HEK293 (cell line): ENCODE results near the gene KIF12.

Experiments used
- CTCF ChIA-PET: fragments of 350-600 bp; formaldehyde crosslinking; extraction: SDS; loops from one replicate; lab custom pipeline; 2021; ENCODE audit warnings: antibody characterized with exemption; lab: Yijun Ruan, JAX
- POLR2A ChIA-PET: fragments of 300-600 bp; formaldehyde crosslinking; extraction: SDS; loops from one replicate; lab custom pipeline; 2020; ENCODE audit warnings: antibody characterized with exemption, inconsistent platforms; lab: Yijun Ruan, JAX
- H3K27ac ChIP-seq: fragments of 200-500 bp; sonication (Bioruptor generic); 2 replicates; pipeline ENCODE4 v1.5.1; 2014; ENCODE audit warnings: low read depth, low read length, control low read depth, inconsistent platforms; ENCODE audit errors: extremely low read depth
- H3K36me3 ChIP-seq, 2 experiments: fragments of 200-500 bp in 1 of 2; sonication (Bioruptor generic) in 1 of 2; 1 replicate in 1 of 2; 2 replicates in 1 of 2; pipeline ENCODE4 v1.5.1; 2014 to 2017; ENCODE audit warnings: inconsistent platforms in 2 of 2, low read length in 2 of 2; ENCODE audit not compliant: control insufficient read depth in 2 of 2, insufficient read depth in 1 of 2
- H3K4me1 ChIP-seq: fragments of 200-500 bp; sonication (Bioruptor generic); 2 replicates; pipeline ENCODE4 v1.5.1; 2014; ENCODE audit warnings: mild to moderate bottlenecking, low read length, inconsistent platforms; ENCODE audit not compliant: control insufficient read depth, insufficient read depth
- H3K4me3 ChIP-seq: 2 replicates; pipeline ENCODE4 v1.5.1; 2011; ENCODE audit warnings: low read depth, mild to moderate bottlenecking, control low read depth, low read length, moderate library complexity
- H3K9me3 ChIP-seq: fragments of 200-500 bp; sonication (Bioruptor generic); 2 replicates; pipeline ENCODE4 v1.5.1; 2014; ENCODE audit warnings: low read depth, low read length, inconsistent platforms; ENCODE audit not compliant: control insufficient read depth, insufficient read depth
- BCL11A ChIP-seq: fragments of 450-650 bp; formaldehyde crosslinking; IDR thresholded peaks from 2 replicates; pipeline ENCODE4 v1.5.1; 2016; ENCODE audit warnings: low read depth, missing biosample characterization, missing genetic modification characterization
- FEZF1 ChIP-seq: fragments of 450-650 bp; formaldehyde crosslinking; IDR thresholded peaks from 2 replicates; pipeline ENCODE4 v1.5.1; 2016; ENCODE audit warnings: missing biosample characterization, missing genetic modification characterization
- HIC1 ChIP-seq: fragments of 450-650 bp; formaldehyde crosslinking; IDR thresholded peaks from 2 replicates; pipeline ENCODE4 v1.5.1; 2016; ENCODE audit warnings: missing biosample characterization, missing genetic modification characterization
- HOXD13 ChIP-seq: sonication (generic); formaldehyde crosslinking; IDR thresholded peaks from 2 replicates; pipeline ENCODE4 v1.8.0; 2022; ENCODE audit warnings: missing genetic modification reagents, borderline replicate concordance
- KLF1 ChIP-seq: fragments of 450-650 bp; formaldehyde crosslinking; IDR thresholded peaks from 2 replicates; pipeline ENCODE4 v1.5.1; 2016; ENCODE audit warnings: missing biosample characterization, missing genetic modification characterization
- KLF10 ChIP-seq: fragments of 450-650 bp; IDR thresholded peaks from 2 replicates; pipeline ENCODE4 v1.5.1; 2018; ENCODE audit warnings: missing biosample characterization, mild to moderate bottlenecking, missing genetic modification characterization
- KLF7 ChIP-seq: fragments of 450-650 bp; formaldehyde crosslinking; IDR thresholded peaks from 2 replicates; pipeline ENCODE4 v1.5.1; 2016; ENCODE audit warnings: missing biosample characterization, missing genetic modification characterization, borderline replicate concordance
- PBX3 ChIP-seq: sonication (generic); formaldehyde crosslinking; IDR thresholded peaks from 2 replicates; pipeline ENCODE4 v1.8.1; 2022; ENCODE audit warnings: mild to moderate bottlenecking, moderate library complexity, missing genetic modification reagents
- RBAK ChIP-seq: fragments of 450-650 bp; formaldehyde crosslinking; IDR thresholded peaks from 2 replicates; pipeline ENCODE4 v1.5.1; 2016; ENCODE audit warnings: missing biosample characterization, missing genetic modification characterization
- SP7 ChIP-seq: fragments of 450-650 bp; formaldehyde crosslinking; IDR thresholded peaks from 2 replicates; pipeline ENCODE4 v1.5.1; 2016; ENCODE audit warnings: missing biosample characterization, missing genetic modification characterization
- TRIM28 ChIP-seq: IDR thresholded peaks from 2 replicates; pipeline ENCODE4 v1.6.1; 2011; ENCODE audit warnings: low read length, control low read depth, borderline replicate concordance
- ZBTB44 ChIP-seq: fragments of 450-650 bp; IDR thresholded peaks from 2 replicates; pipeline ENCODE4 v1.5.1; 2018; ENCODE audit warnings: missing biosample characterization, mild to moderate bottlenecking, missing genetic modification characterization
- ZFP41 ChIP-seq: fragments of 450-650 bp; formaldehyde crosslinking; IDR thresholded peaks from 2 replicates; pipeline ENCODE4 v1.5.1; 2016; ENCODE audit warnings: missing biosample characterization, missing genetic modification characterization, borderline replicate concordance
- ZNF112 ChIP-seq: fragments of 450-650 bp; formaldehyde crosslinking; IDR thresholded peaks from 2 replicates; pipeline ENCODE4 v1.5.0; 2017; ENCODE audit warnings: missing biosample characterization, missing genetic modification characterization
- ZNF138 ChIP-seq: fragments of 450-650 bp; formaldehyde crosslinking; IDR thresholded peaks from 2 replicates; pipeline ENCODE4 v1.5.1; 2016; ENCODE audit warnings: missing biosample characterization, missing genetic modification characterization, borderline replicate concordance
- ZNF239 ChIP-seq: fragments of 450-650 bp; formaldehyde crosslinking; IDR thresholded peaks from 2 replicates; pipeline ENCODE4 v1.5.1; 2016; ENCODE audit warnings: missing biosample characterization, missing genetic modification characterization
- ZNF292 ChIP-seq: fragments of 450-650 bp; formaldehyde crosslinking; IDR thresholded peaks from 2 replicates; pipeline ENCODE4 v1.5.1; 2016; ENCODE audit warnings: low read depth, missing biosample characterization, missing genetic modification characterization, borderline replicate concordance
- ZNF416 ChIP-seq: fragments of 450-650 bp; formaldehyde crosslinking; IDR thresholded peaks from 2 replicates; pipeline ENCODE4 v1.5.1; 2016; ENCODE audit warnings: missing biosample characterization, missing genetic modification characterization
- ZNF501 ChIP-seq: fragments of 450-650 bp; formaldehyde crosslinking; IDR thresholded peaks from 2 replicates; pipeline ENCODE4 v1.5.1; 2016; ENCODE audit warnings: missing biosample characterization, missing genetic modification characterization
- ZNF560 ChIP-seq: fragments of 450-650 bp; formaldehyde crosslinking; IDR thresholded peaks from 2 replicates; pipeline ENCODE4 v1.5.1; 2017; ENCODE audit warnings: missing biosample characterization, missing genetic modification characterization, borderline replicate concordance
- ZNF571 ChIP-seq: fragments of 450-650 bp; formaldehyde crosslinking; IDR thresholded peaks from 2 replicates; pipeline ENCODE4 v1.5.0; 2017; ENCODE audit warnings: missing biosample characterization, missing genetic modification characterization
- ZNF610 ChIP-seq: fragments of 450-650 bp; formaldehyde crosslinking; IDR thresholded peaks from 2 replicates; pipeline ENCODE4 v1.5.1; 2016; ENCODE audit warnings: missing biosample characterization, missing genetic modification characterization, borderline replicate concordance
- ZNF654 ChIP-seq: fragments of 450-650 bp; formaldehyde crosslinking; IDR thresholded peaks from 2 replicates; pipeline ENCODE4 v1.5.1; 2016; ENCODE audit warnings: low read depth, missing biosample characterization, missing genetic modification characterization
- ZSCAN23 ChIP-seq: fragments of 450-650 bp; formaldehyde crosslinking; IDR thresholded peaks from 2 replicates; pipeline ENCODE4 v1.5.1; 2016; ENCODE audit warnings: missing biosample characterization, missing genetic modification characterization
- ZXDB ChIP-seq: fragments of 450-650 bp; formaldehyde crosslinking; IDR thresholded peaks from 2 replicates; pipeline ENCODE4 v1.5.1; 2016; ENCODE audit warnings: missing biosample characterization, missing genetic modification characterization

The KIF12 gene

GRCh38 chr9:114070188-114071103 is 28.6 kb downstream of the KIF12 start (continued):
- TF ChIP-seq KLF1 (tag by site-specific recombination) (peak; percentile 45; the same call in 1 of the 2 replicates), ZNF571 (tag by site-specific recombination) (no peak), HOXD13 (no peak), ZNF138 (tag by site-specific recombination) (no peak), FEZF1 (tag by site-specific recombination) (no peak)

- POLR2A ChIA-PET, result no interaction called here
- CTCF ChIA-PET, result interaction anchor here (1.1 to 3.4 kb wide), 2 partner anchors 13 to 15 kb away, joined by 3 to 23 read pairs; no protein-coding TSS in a partner anchor
- H3K27ac ChIP-seq, result no peak overlapping the region
- no peaks in the 10 kb centered on the region for H3K36me3 ChIP-seq
- TF ChIP-seq HIC1, result no peak
- TF ChIP-seq ZNF610, result no peak
- no peak for TF ChIP-seq ZNF292
- no peak for TF ChIP-seq KLF7
- no peak for TF ChIP-seq ZNF416
- no peak for TF ChIP-seq SP7 (tag by site-specific recombination)
- TF ChIP-seq ZXDB (tag by site-specific recombination), result no peak
- no peak for TF ChIP-seq ZFP41 (tag by site-specific recombination)
- TF ChIP-seq ZSCAN23 (tag by site-specific recombination), result no peak
- TF ChIP-seq ZNF654, result no peak
- no peaks in the 10 kb centered on the region for H3K9me3 ChIP-seq
- no peaks in the 10 kb centered on the region for H3K4me1 ChIP-seq
- no peak overlapping the region for H3K4me3 ChIP-seq
Measured at GRCh38 chr9:114069476-114070187, 29.5 kb downstream of the KIF12 start.

GRCh38 chr9:114065304-114065703 is 33.8 kb downstream of the KIF12 start:
- Histone ChIP-seq H3K4me1 (no peaks in the 10 kb centered on the region), H3K27ac (no peak overlapping the region), H3K36me3 (no peaks in the 10 kb centered on the region), H3K4me3 (no peak overlapping the region), H3K9me3 (no peaks in the 10 kb centered on the region)
- TF ChIP-seq ZNF560 (tag by site-specific recombination), result no peak
- TF ChIP-seq BCL11A (tag by site-specific recombination), result no peak
- TF ChIP-seq TRIM28, result no peak
- no peak for TF ChIP-seq ZNF239 (tag by site-specific recombination)
- TF ChIP-seq ZBTB44 (tag by site-specific recombination), result no peak
- TF ChIP-seq KLF10 (tag by site-specific recombination), result no peak
- TF ChIP-seq KLF1 (tag by site-specific recombination), result no peak
- TF ChIP-seq PBX3 (CRISPR knock-in tag), result no peak
- TF ChIP-seq ZNF112 (tag by site-specific recombination), result no peak
- TF ChIP-seq ZNF501 (tag by site-specific recombination), result no peak
- TF ChIP-seq HOXD13, result no peak
- TF ChIP-seq RBAK (tag by site-specific recombination), result no peak
- POLR2A ChIA-PET, result no interaction called here
- CTCF ChIA-PET, result interaction anchor here (1.2 to 2.1 kb wide), 2 partner anchors 17 to 42 kb away, joined by 4 to 8 read pairs; no protein-coding TSS in a partner anchor
